OCI-LY7 (cell line): ENCODE results near the gene OR2T3.
"Not testable (repeated sequence)": the region's sequence is repeated elsewhere in the genome, so short reads cannot be mapped to it uniquely, and the experiment has no call there.

Experiments used
- CTCF ChIP-seq: fragments of 200-600 bp; sonication (generic); conservative IDR thresholded peaks from 2 replicates; pipeline ENCODE4 v1.5.1; 2014; ENCODE audit warnings: mild to moderate bottlenecking, antibody characterized with exemption, low read length, moderate library complexity, mixed read lengths
- EZH2phosphoT487 ChIP-seq: fragments of 200-600 bp; sonication (generic); IDR thresholded peaks from 2 replicates; pipeline ENCODE4 v1.6.1; 2018; ENCODE audit warnings: low read depth, borderline replicate concordance, mild to moderate bottlenecking, mixed run types, antibody characterized with exemption, low read length, moderate library complexity, mixed read lengths

GRCh38 chr1:248510217-248510616, 37.1 kb downstream of the OR2T3 start:
- TF ChIP-seq CTCF, EZH2phosphoT487: not testable (repeated sequence)
